Glomerular visceral epithelial cell (primary cell): Measurements from ENCODE around the gene SPRED2.
A peak's percentile ranks its signal among the peaks of the same experiment; 100 is the strongest.

Experiments used
- DNase-seq: peaks from one replicate; pipeline ENCODE4 v3.0.0-alpha.2; 2016; ENCODE audit errors: extremely low spot score

Gene SPRED2

GRCh38 chr2:65432227-65433190, at the start of gene SPRED2:
Gene SPRED2 (minus strand): TSS chr2:65432599. CDS start chr2:65431987, 612 bp downstream.
- DNase-seq = peak; percentile 93

- no peak for DNase-seq
Measured at GRCh38 chr2:65481961-65482360, 49.6 kb upstream of the SPRED2 start.

GRCh38 chr2:65479524-65479923, 47.1 kb upstream of the SPRED2 start:
- DNase-seq = no peak

GRCh38 chr2:65478498-65479135, 46.2 kb upstream of the SPRED2 start:
- DNase-seq = no peak

GRCh38 chr2:65477590-65477989, 45.2 kb upstream of the SPRED2 start:
- no peak for DNase-seq

- no peak for DNase-seq
Measured at GRCh38 chr2:65476778-65477177, 44.4 kb upstream of the SPRED2 start.

GRCh38 chr2:65475000-65475399, 42.6 kb upstream of the SPRED2 start:
- no peak for DNase-seq

GRCh38 chr2:65473045-65473444, 40.6 kb upstream of the SPRED2 start:
- DNase-seq = no peak

- DNase-seq = no peak
Measured at GRCh38 chr2:65471409-65471808, 39.0 kb upstream of the SPRED2 start.

- no peak for DNase-seq
Measured at GRCh38 chr2:65466551-65466950, 34.2 kb upstream of the SPRED2 start.

GRCh38 chr2:65465857-65466256, 33.5 kb upstream of the SPRED2 start:
- no peak for DNase-seq

- no peak for DNase-seq
Measured at GRCh38 chr2:65465124-65465523, 32.7 kb upstream of the SPRED2 start.

- DNase-seq = no peak
Measured at GRCh38 chr2:65464604-65465003, 32.2 kb upstream of the SPRED2 start.

GRCh38 chr2:65458999-65459398, 26.6 kb upstream of the SPRED2 start:
- DNase-seq = peak; percentile 17

GRCh38 chr2:65456886-65457285, 24.5 kb upstream of the SPRED2 start:
- DNase-seq = no peak

- peak; percentile 72 for DNase-seq
Measured at GRCh38 chr2:65456064-65456463, 23.7 kb upstream of the SPRED2 start.

GRCh38 chr2:65453916-65454315, 21.5 kb upstream of the SPRED2 start:
- DNase-seq = no peak

- no peak for DNase-seq
Measured at GRCh38 chr2:65452150-65452895, 19.9 kb upstream of the SPRED2 start.

- DNase-seq = no peak
Measured at GRCh38 chr2:65450810-65451209, 18.4 kb upstream of the SPRED2 start.

GRCh38 chr2:65450393-65450792, 18.0 kb upstream of the SPRED2 start:
- DNase-seq = no peak

- no peak for DNase-seq
Measured at GRCh38 chr2:65443509-65444186, 11.2 kb upstream of the SPRED2 start.
